IPS DF 6.9 (cell line): ENCODE results near the gene ZIC4.

Experiments
- DNase-seq: peaks from one replicate; pipeline ENCODE4 v3.0.0-alpha.2; 2013; ENCODE audit warnings: low read depth, low spot score
- H3K27ac ChIP-seq: one replicate; pipeline ENCODE4 v1.5.1; 2013; ENCODE audit warnings: low read length, control low read depth
- H3K27me3 ChIP-seq: 2 replicates; pipeline ENCODE4 v1.6.1; 2013; ENCODE audit warnings: mild to moderate bottlenecking, low read length; ENCODE audit not compliant: control insufficient read depth, insufficient read depth
- H3K36me3 ChIP-seq: 2 replicates; pipeline ENCODE4 v1.6.1; 2013; ENCODE audit warnings: low read length; ENCODE audit not compliant: control insufficient read depth, insufficient read depth
- H3K4me1 ChIP-seq: 2 replicates; pipeline ENCODE4 v1.6.1; 2013; ENCODE audit warnings: low read length; ENCODE audit not compliant: control insufficient read depth, insufficient read depth
- H3K4me3 ChIP-seq: 2 replicates; pipeline ENCODE4 v1.5.1; 2013; ENCODE audit warnings: mild to moderate bottlenecking, low read length
- H3K9me3 ChIP-seq: 2 replicates; pipeline ENCODE4 v1.6.1; 2013; ENCODE audit warnings: low read length, inconsistent platforms; ENCODE audit not compliant: control insufficient read depth, insufficient read depth
- WGBS: extraction: QIAGEN DNeasy Blood & Tissue Kit; methylation state at CpG from one replicate; pipeline ENCODE4 v1.1.7; 2013; ENCODE audit warnings: mixed read lengths, missing lambda C conversion rate; ENCODE audit not compliant: insufficient read length, insufficient coverage; 5-methylcytosine and 5-hydroxymethylcytosine counted together

Gene ZIC4

DNA sequence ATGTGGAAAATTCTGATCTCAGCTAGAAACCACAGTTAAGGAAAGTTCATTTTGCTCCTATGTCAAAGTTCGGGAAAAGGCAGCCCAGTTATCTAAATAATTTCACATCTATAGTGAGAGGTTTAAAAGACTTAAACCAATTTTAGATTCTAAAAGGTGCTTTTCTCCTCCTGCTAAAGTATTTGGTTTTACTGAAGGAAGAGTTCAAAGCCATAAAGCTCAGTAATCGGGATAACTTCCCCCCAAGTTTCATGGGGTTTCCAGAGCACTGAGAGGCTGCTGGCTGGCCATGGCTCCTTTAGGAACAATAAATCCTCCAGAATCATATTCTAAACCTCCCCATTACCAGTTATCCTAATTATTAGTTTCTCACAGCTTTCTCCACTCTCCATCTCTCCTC lies 38.2 kb downstream of the ZIC4 start:
- Histone ChIP-seq H3K4me3 (no peak overlapping the region), H3K27me3 (peaks cover 67% of the 10 kb centered on the region), H3K4me1 (peaks cover 3% of the 10 kb centered on the region), H3K27ac (no peak overlapping the region), H3K9me3 (no peaks in the 10 kb centered on the region), H3K36me3 (no peaks in the 10 kb centered on the region)
- no CpG with 5 or more reads among the region's 2 CpGs for WGBS
- DNase-seq, result no peak

DNA sequence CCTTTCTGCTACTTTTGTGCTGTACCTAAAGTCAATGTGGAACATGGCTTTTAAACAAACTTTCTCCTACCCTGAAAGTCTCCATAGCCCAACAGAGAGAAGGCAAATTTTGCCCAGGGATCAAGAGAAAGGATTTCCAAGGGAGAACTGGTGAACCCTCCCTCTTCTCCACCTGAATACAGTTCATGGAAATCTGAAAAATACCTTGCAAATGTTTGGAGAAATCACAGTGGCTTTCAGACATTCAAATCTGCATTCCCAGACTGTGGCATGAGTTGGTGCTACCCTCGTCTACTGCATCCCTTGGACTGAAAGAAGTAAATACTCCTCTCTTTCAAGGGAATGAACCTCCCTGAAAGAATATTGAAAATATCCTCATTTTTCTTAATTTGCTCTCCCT lies 38.7 kb downstream of the ZIC4 start:
- Histone ChIP-seq H3K27ac (no peak overlapping the region), H3K27me3 (peaks cover 62% of the 10 kb centered on the region), H3K9me3 (no peaks in the 10 kb centered on the region), H3K4me1 (peaks cover 3% of the 10 kb centered on the region), H3K4me3 (no peak overlapping the region), H3K36me3 (no peaks in the 10 kb centered on the region)
- DNase-seq, result no peak
- no CpG with 5 or more reads among the region's 1 CpG for WGBS

DNA sequence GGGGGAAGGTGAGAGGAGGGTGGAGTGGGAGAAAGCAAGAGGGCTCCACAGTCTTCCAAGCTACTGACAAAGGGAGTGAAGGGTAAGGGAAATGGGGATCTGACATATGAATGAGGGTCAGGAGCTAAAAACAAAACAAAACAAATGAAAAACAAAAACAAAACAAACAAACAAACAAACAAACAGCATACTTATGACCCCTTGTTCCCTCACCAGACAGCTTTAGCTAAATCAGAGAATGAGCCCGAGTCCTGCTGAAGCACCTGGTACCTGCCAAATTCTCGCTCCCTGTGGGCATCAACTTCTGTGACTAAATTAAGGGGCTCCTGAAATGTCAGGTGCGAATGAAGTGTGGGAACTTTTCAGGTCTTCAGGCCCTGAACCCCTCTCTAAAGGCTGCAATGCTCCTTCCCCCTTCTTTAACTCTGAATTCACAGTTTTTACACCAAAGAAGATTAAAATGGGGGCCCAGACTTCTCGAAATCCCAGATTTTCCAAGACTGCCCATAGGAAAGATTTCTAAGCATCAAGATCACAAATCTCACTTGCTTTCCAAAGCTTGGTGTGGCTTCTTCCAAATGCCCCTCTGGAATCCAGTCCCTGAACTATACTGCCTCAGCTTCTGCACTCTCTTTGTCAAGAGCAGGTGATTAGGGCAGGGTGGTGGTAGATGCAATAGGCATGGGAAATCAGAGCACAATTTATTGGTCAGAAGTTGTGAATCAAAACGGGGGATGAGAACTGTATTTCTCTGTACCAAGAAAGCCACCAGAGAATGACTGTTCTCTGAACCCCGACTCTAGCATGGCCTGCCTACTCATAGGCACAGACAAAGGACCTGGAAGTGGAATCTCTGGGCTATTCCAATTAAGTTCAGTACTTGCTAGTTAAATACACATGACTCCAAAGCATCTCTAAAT lies 40.9 kb downstream of the ZIC4 start:
- H3K27me3 ChIP-seq, result peaks cover 56% of the 10 kb centered on the region
- H3K9me3 ChIP-seq, result no peaks in the 10 kb centered on the region
- no peak overlapping the region for H3K4me3 ChIP-seq
- DNase-seq, result no peak
- H3K36me3 ChIP-seq, result no peaks in the 10 kb centered on the region
- no CpG with 5 or more reads among the region's 6 CpGs for WGBS
- H3K27ac ChIP-seq, result no peak overlapping the region
- H3K4me1 ChIP-seq, result peaks cover 2% of the 10 kb centered on the region

- H3K4me1 ChIP-seq, result peaks cover 2% of the 10 kb centered on the region
- 100% methylated on average over 1 of the region's 1 CpG for WGBS
- H3K9me3 ChIP-seq, result no peaks in the 10 kb centered on the region
- no peaks in the 10 kb centered on the region for H3K36me3 ChIP-seq
- no peak overlapping the region for H3K4me3 ChIP-seq
- no peak for DNase-seq
- H3K27me3 ChIP-seq, result peaks cover 56% of the 10 kb centered on the region
- H3K27ac ChIP-seq, result no peak overlapping the region
These were observed 41.6 kb downstream of the ZIC4 start for GRCh38 chr3:147364771-147365170.

- no peaks in the 10 kb centered on the region for H3K36me3 ChIP-seq
- H3K27ac ChIP-seq, result no peak overlapping the region
- DNase-seq, result no peak
- no CpG with 5 or more reads among the region's 12 CpGs for WGBS
- H3K9me3 ChIP-seq, result no peaks in the 10 kb centered on the region
- no peak overlapping the region for H3K4me3 ChIP-seq
- peaks cover 2% of the 10 kb centered on the region; the same call in 1 of the 2 replicates for H3K4me1 ChIP-seq
- peaks cover 63% of the 10 kb centered on the region for H3K27me3 ChIP-seq
These were observed 44.6 kb downstream of the ZIC4 start for GRCh38 chr3:147361454-147362420.

DNA sequence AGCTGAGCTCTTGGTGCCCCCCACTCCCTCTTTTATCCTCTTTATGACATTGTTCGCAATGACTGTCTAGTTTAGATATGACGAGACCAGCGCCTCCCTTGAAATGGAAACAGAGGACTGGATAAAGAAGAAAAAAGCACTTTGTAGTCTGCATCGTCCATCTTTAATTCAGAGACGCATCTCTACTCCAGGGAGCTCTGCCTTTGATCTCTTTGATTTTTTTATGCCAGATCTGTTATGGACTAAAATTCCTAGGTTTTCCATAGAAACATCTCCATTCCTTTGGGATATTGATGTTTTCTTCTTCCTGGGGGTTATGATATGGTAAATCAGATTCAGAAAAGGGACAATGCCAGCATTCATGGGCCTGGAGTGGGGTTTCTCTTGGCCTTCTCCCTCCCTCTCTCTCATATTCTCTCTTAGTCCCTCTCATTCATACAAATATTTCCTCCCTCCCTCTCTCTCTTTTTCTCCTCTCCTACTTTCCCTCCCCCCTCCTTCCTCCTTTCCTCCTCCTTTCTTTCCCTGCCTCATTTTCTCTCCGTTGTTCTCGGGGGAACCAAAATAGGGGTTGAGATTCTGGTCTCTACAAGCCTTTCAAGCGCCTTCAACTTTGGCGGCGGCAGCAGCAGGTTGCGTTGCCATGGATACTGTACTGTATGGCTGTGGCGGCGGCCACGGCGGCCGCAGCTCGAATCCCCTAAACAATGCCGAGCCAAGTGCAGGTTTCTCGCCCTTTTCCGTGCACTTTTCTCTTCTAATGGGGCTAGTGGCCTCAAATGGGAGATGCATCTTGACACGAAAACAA lies 45.5 kb downstream of the ZIC4 start:
- H3K27me3 ChIP-seq, result peaks cover 72% of the 10 kb centered on the region
- no peak for DNase-seq
- no peak overlapping the region for H3K4me3 ChIP-seq

GRCh38 chr3:147360051-147360439 lies 46.3 kb downstream of the ZIC4 start:
- peaks cover 72% of the 10 kb centered on the region for H3K27me3 ChIP-seq

More for the DNA sequence above, 45.5 kb downstream of the ZIC4 start:
- no peaks in the 10 kb centered on the region for H3K36me3 ChIP-seq
- peaks cover 2% of the 10 kb centered on the region; the same call in 1 of the 2 replicates for H3K4me1 ChIP-seq
- WGBS, result no CpG with 5 or more reads among the region's 21 CpGs
- no peak overlapping the region for H3K27ac ChIP-seq
- no peaks in the 10 kb centered on the region for H3K9me3 ChIP-seq

GRCh38 chr3:147359177-147360050 lies 46.9 kb downstream of the ZIC4 start:
- Histone ChIP-seq H3K36me3 (no peaks in the 10 kb centered on the region), H3K9me3 (no peaks in the 10 kb centered on the region), H3K4me1 (peaks cover 3% of the 10 kb centered on the region), H3K27me3 (peaks cover 68% of the 10 kb centered on the region), H3K27ac (no peak overlapping the region), H3K4me3 (no peak overlapping the region)
- DNase-seq, result no peak
- WGBS, result no CpG with 5 or more reads among the region's 45 CpGs

More at GRCh38 chr3:147360051-147360439, 46.3 kb downstream of the ZIC4 start:
- H3K9me3 ChIP-seq, result no peaks in the 10 kb centered on the region
- H3K36me3 ChIP-seq, result no peaks in the 10 kb centered on the region
- no peak overlapping the region for H3K4me3 ChIP-seq
- WGBS, result no CpG with 5 or more reads among the region's 5 CpGs
- H3K27ac ChIP-seq, result no peak overlapping the region
- DNase-seq, result no peak
- H3K4me1 ChIP-seq, result peaks cover 3% of the 10 kb centered on the region; the same call in 1 of the 2 replicates
